Measurements from ENCODE around the gene ZNF319.

Gene ZNF319

DNA sequence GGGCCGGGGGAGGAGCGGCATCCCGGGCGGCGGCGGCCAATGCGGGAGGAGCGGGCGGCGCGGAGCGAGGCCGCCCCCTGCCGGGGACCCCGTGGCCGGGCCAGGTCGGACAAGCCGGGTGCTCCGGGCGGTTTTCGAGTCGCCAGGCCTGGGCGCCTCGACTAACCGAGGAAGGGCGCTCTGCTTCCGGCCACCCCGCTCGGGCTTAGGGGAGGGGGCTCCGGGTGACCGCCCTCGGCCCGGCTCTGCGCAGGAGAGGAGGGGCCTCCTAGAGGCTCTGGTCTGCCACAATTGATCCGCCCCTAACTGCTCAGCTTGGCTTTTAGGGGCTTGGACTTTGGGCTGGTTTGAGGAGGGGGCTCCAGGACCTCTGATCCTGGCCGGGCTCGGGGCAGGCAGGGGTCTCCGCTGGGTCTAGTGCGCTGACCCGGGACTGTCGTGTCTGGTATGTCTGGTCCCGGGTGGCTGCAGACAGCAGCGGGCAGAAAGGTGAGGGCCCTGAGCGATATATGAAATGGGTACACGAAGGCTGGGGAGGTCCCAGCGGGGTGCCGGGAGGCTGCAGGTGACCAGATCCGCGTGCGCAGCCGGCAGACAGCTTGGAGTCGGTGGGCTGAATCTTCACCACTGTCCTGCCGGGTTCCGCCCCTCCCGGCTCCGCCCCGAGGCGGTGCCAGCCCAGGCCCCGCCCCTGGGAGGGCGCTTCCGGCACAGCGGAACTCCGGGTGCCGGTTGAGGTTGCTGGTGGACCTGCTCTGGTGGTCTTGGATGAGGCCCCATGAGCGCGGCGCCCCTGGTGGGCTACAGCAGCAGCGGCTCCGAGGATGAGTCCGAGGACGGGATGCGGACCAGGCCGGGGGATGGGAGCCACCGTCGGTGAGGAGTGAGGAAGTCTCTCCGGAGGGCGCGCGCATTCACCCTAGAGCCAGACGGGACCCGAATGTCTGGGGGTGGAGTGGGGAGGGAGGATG lies 519 bp upstream of the ZNF319 start, which contains the start of gene USB1:
USB1 (plus strand) TSS at position 702 of the 971 bp plus-strand sequence; CDS start at position 779, 77 bp downstream.
- peak within 1 kb of the TSS; percentile 67 for H3K9ac ChIP-seq (ENCODE audit: low read depth, low read length)
- H3K36me3 ChIP-seq (ENCODE audit: insufficient read depth, low read length) = no peaks in the 10 kb centered on the region
- peaks cover 18% of the 10 kb centered on the region; the same call in 1 of the 2 replicates for H3K4me1 ChIP-seq (ENCODE audit: insufficient read depth, low read length)
- H3K9me3 ChIP-seq (ENCODE audit: control insufficient read depth, insufficient read depth, low read length) = no peaks in the 10 kb centered on the region

GRCh38 chr16:57999366-57999970 lies 1.0 kb downstream of the ZNF319 start:
- H3K36me3 ChIP-seq (ENCODE audit: insufficient read depth, low read length) = no peaks in the 10 kb centered on the region
- no peaks in the 10 kb centered on the region for H3K9me3 ChIP-seq (ENCODE audit: control insufficient read depth, insufficient read depth, low read length)
- peak overlapping the region; percentile 56; the same call in 1 of the 2 replicates for H3K9ac ChIP-seq (ENCODE audit: low read depth, low read length)
- peaks cover 20% of the 10 kb centered on the region; the same call in 1 of the 2 replicates for H3K4me1 ChIP-seq (ENCODE audit: insufficient read depth, low read length)

GRCh38 chr16:57998992-57999365 lies 1.5 kb downstream of the ZNF319 start:
- Histone ChIP-seq H3K36me3 (ENCODE audit: insufficient read depth, low read length) (no peaks in the 10 kb centered on the region), H3K9ac (ENCODE audit: low read depth, low read length) (no peak overlapping the region), H3K9me3 (ENCODE audit: control insufficient read depth, insufficient read depth, low read length) (no peaks in the 10 kb centered on the region), H3K4me1 (ENCODE audit: insufficient read depth, low read length) (peaks cover 22% of the 10 kb centered on the region; the same call in 1 of the 2 replicates)

GRCh38 chr16:57998486-57998885 lies 2.0 kb downstream of the ZNF319 start:
- no peaks in the 10 kb centered on the region for H3K36me3 ChIP-seq (ENCODE audit: insufficient read depth, low read length)
- H3K9ac ChIP-seq (ENCODE audit: low read depth, low read length) = no peak overlapping the region

GRCh38 chr16:57997528-57998265 lies 2.8 kb downstream of the ZNF319 start:
- Histone ChIP-seq H3K36me3 (ENCODE audit: insufficient read depth, low read length) (no peaks in the 10 kb centered on the region), H3K4me1 (ENCODE audit: insufficient read depth, low read length) (peaks cover 22% of the 10 kb centered on the region)

More at GRCh38 chr16:57998486-57998885, 2.0 kb downstream of the ZNF319 start:
- H3K9me3 ChIP-seq (ENCODE audit: control insufficient read depth, insufficient read depth, low read length) = no peaks in the 10 kb centered on the region
- peaks cover 22% of the 10 kb centered on the region; the same call in 1 of the 2 replicates for H3K4me1 ChIP-seq (ENCODE audit: insufficient read depth, low read length)

GRCh38 chr16:57997176-57997527 lies 3.3 kb downstream of the ZNF319 start:
- Histone ChIP-seq H3K9ac (ENCODE audit: low read depth, low read length) (no peak overlapping the region), H3K4me1 (ENCODE audit: insufficient read depth, low read length) (peaks cover 21% of the 10 kb centered on the region), H3K9me3 (ENCODE audit: control insufficient read depth, insufficient read depth, low read length) (no peaks in the 10 kb centered on the region), H3K36me3 (ENCODE audit: insufficient read depth, low read length) (no peaks in the 10 kb centered on the region)

More at GRCh38 chr16:57997528-57998265, 2.8 kb downstream of the ZNF319 start:
- Histone ChIP-seq H3K9me3 (ENCODE audit: control insufficient read depth, insufficient read depth, low read length) (no peaks in the 10 kb centered on the region), H3K9ac (ENCODE audit: low read depth, low read length) (no peak overlapping the region)

- Histone ChIP-seq H3K36me3 (ENCODE audit: insufficient read depth, low read length) (no peaks in the 10 kb centered on the region), H3K9me3 (ENCODE audit: control insufficient read depth, insufficient read depth, low read length) (no peaks in the 10 kb centered on the region), H3K9ac (ENCODE audit: low read depth, low read length) (no peak overlapping the region), H3K4me1 (ENCODE audit: insufficient read depth, low read length) (peaks cover 18% of the 10 kb centered on the region)
These were observed 3.9 kb downstream of the ZNF319 start for GRCh38 chr16:57996406-57997175.

DNA sequence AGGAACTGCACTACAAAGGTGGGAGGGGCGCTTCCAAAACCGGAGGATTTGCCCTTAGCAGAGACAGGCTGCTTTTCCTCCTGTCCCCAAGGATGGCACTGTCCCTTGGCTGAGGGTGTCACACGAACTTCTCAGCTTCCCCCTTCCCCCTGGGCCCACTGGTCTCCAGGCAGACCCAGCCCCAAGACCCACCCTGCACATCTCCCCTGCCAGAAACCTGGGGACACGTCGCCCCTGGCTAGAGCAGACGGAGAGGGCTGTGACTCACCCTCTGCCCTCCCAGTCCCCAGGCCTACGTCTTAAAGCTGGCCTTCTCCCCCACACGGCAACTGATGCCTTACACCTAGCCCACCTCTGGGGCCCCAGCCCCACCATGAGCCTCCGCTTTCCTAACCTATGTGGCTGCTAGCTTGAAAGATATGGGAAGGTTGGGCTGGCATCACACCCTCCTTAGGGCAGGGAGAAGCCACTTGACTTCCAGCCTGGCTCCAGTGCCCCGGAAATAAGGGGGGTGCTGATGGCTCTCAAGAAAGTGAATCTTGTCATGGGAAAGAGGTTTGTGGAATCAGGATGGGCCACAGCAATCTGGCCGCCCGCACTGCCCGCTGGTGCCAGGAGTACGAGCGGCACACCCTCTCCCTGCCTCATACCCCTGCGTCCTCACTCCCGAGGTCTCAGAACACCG lies 4.6 kb downstream of the ZNF319 start:
- Histone ChIP-seq H3K9me3 (ENCODE audit: control insufficient read depth, insufficient read depth, low read length) (no peaks in the 10 kb centered on the region), H3K36me3 (ENCODE audit: insufficient read depth, low read length) (no peaks in the 10 kb centered on the region), H3K4me1 (ENCODE audit: insufficient read depth, low read length) (peaks cover 18% of the 10 kb centered on the region), H3K9ac (ENCODE audit: low read depth, low read length) (no peak overlapping the region)

GRCh38 chr16:57994778-57995177 lies 5.7 kb downstream of the ZNF319 start:
- no peak overlapping the region for H3K9ac ChIP-seq (ENCODE audit: low read depth, low read length)
- peaks cover 18% of the 10 kb centered on the region for H3K4me1 ChIP-seq (ENCODE audit: insufficient read depth, low read length)
- no peaks in the 10 kb centered on the region for H3K9me3 ChIP-seq (ENCODE audit: control insufficient read depth, insufficient read depth, low read length)
- H3K36me3 ChIP-seq (ENCODE audit: insufficient read depth, low read length) = no peaks in the 10 kb centered on the region

- no peak overlapping the region for H3K9ac ChIP-seq (ENCODE audit: low read depth, low read length)
- H3K36me3 ChIP-seq (ENCODE audit: insufficient read depth, low read length) = no peaks in the 10 kb centered on the region
- H3K9me3 ChIP-seq (ENCODE audit: control insufficient read depth, insufficient read depth, low read length) = no peaks in the 10 kb centered on the region
- peaks cover 14% of the 10 kb centered on the region for H3K4me1 ChIP-seq (ENCODE audit: insufficient read depth, low read length)
These were observed 6.1 kb downstream of the ZNF319 start for GRCh38 chr16:57994361-57994760.

GRCh38 chr16:57993897-57994296 lies 6.6 kb downstream of the ZNF319 start:
- Histone ChIP-seq H3K36me3 (ENCODE audit: insufficient read depth, low read length) (no peaks in the 10 kb centered on the region), H3K9me3 (ENCODE audit: control insufficient read depth, insufficient read depth, low read length) (no peaks in the 10 kb centered on the region), H3K9ac (ENCODE audit: low read depth, low read length) (no peak overlapping the region), H3K4me1 (ENCODE audit: insufficient read depth, low read length) (peaks cover 10% of the 10 kb centered on the region)

- Histone ChIP-seq H3K9ac (ENCODE audit: low read depth, low read length) (no peak overlapping the region), H3K4me1 (ENCODE audit: insufficient read depth, low read length) (peaks cover 7% of the 10 kb centered on the region; the same call in 1 of the 2 replicates), H3K9me3 (ENCODE audit: control insufficient read depth, insufficient read depth, low read length) (no peaks in the 10 kb centered on the region), H3K36me3 (ENCODE audit: insufficient read depth, low read length) (no peaks in the 10 kb centered on the region)
These were observed 7.0 kb downstream of the ZNF319 start for GRCh38 chr16:57993438-57993837.

DNA sequence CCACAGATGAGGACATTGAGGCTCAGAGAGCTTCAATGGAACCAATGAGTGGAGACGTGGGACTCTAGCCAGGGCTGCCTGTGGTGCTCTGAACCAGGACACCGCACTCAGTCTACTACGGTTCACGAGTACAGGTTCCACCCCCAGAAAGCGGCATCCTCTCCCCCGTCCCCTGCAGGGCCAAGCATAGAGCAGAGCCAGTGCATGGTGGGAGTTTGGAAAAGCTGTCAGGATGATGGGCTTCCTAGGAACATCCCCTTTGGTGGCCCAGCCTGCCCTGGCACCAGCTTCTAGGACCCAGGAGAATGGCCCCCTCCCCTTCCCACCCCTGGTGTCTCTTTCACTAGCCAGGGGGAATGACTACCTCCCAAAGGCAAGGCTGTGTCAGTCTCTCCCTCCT lies 8.4 kb downstream of the ZNF319 start:
- Histone ChIP-seq H3K4me1 (ENCODE audit: insufficient read depth, low read length) (peaks cover 3% of the 10 kb centered on the region; the same call in 1 of the 2 replicates), H3K36me3 (ENCODE audit: insufficient read depth, low read length) (no peaks in the 10 kb centered on the region), H3K9me3 (ENCODE audit: control insufficient read depth, insufficient read depth, low read length) (no peaks in the 10 kb centered on the region), H3K9ac (ENCODE audit: low read depth, low read length) (no peak overlapping the region)

Measured in ES-I3 (cell line).